HepG2 (cell line): ENCODE data around the gene HYDIN.
A peak's percentile ranks its signal among the peaks of the same experiment; 100 is the strongest.

Experiments used
- CEBPG ChIP-seq: IDR thresholded peaks from 2 replicates; pipeline ENCODE4 v1.6.1; 2016
- GATA4 ChIP-seq: sonication (generic); IDR thresholded peaks from 2 replicates; pipeline ENCODE4 v1.6.1; 2016; ENCODE audit warnings: antibody characterized with exemption, low read depth, borderline replicate concordance
- JUN ChIP-seq: sonication (generic); formaldehyde crosslinking; IDR thresholded peaks from 2 replicates; pipeline ENCODE4 v1.4.0; 2020; ENCODE audit warnings: mild to moderate bottlenecking, missing genetic modification reagents
- JUND ChIP-seq: sonication (generic); formaldehyde crosslinking; IDR thresholded peaks from 2 replicates; pipeline ENCODE4 v1.8.0; 2022; ENCODE audit warnings: mild to moderate bottlenecking, missing genetic modification reagents
- MXI1 ChIP-seq: IDR thresholded peaks from 3 replicates; pipeline ENCODE4 v1.6.1; 2012; ENCODE audit warnings: low read depth, low read length, inconsistent platforms, borderline replicate concordance
- RELA ChIP-seq: sonication (generic); formaldehyde crosslinking; IDR thresholded peaks from 2 replicates; pipeline ENCODE4 v1.4.0; 2020; ENCODE audit warnings: missing genetic modification reagents
- YY1 ChIP-seq: IDR thresholded peaks from 2 replicates; pipeline ENCODE4 v1.6.1; 2011; ENCODE audit warnings: low read length, low read depth, moderate library complexity, mild to moderate bottlenecking; ENCODE audit not compliant: insufficient read depth, insufficient replicate concordance
- ZNF710 ChIP-seq: sonication (generic); formaldehyde crosslinking; IDR thresholded peaks from 2 replicates; pipeline ENCODE4 v1.5.0; 2020; ENCODE audit warnings: mild to moderate bottlenecking, missing genetic modification reagents, borderline replicate concordance
- ZSCAN30 ChIP-seq: sonication (generic); formaldehyde crosslinking; IDR thresholded peaks from 2 replicates; pipeline ENCODE4 v1.5.0; 2020; ENCODE audit warnings: mild to moderate bottlenecking, missing genetic modification reagents

- TF ChIP-seq RELA (CRISPR knock-in tag) (no peak), CEBPG (CRISPR knock-in tag) (no peak), ZSCAN30 (CRISPR knock-in tag) (no peak), YY1 (no peak), JUND (CRISPR knock-in tag) (no peak), MXI1 (no peak), ZNF710 (CRISPR knock-in tag) (peak; percentile 79), JUN (no peak), GATA4 (no peak)
Measured at GRCh38 chr16:71214746-71215381, 15.7 kb downstream of the HYDIN start.
